B cell (primary cell): Measurements from ENCODE around the gene CDH16. TPM values are rescaled to one million over a fixed set of nuclear protein-coding genes. Genes with fewer than 3 reads are reported as not detected.

ENCODE experiments used
- ATAC-seq: fragments of 200-7000 bp; cut with Tn5 transposase; one replicate; pipeline ENCODE4 v1.10.0; 2021; ENCODE audit warnings: low read depth, mild to moderate bottlenecking, moderate number of reproducible peaks, moderate library complexity
- CTCF ChIA-PET: fragments of 350-600 bp; sonication (Branson Sonifier 250); formaldehyde crosslinking; loops from one replicate; lab custom pipeline; 2021; ENCODE audit warnings: antibody characterized with exemption, inconsistent platforms; lab: Charles Lee
- POLR2A ChIA-PET: fragments of 350-600 bp; sonication (Branson Sonifier 250); formaldehyde crosslinking; loops from one replicate; lab custom pipeline; 2021; ENCODE audit warnings: antibody characterized with exemption; lab: Charles Lee
- DNase-seq: peaks from one replicate; pipeline ENCODE4 v3.0.0; 2013
- H2AFZ ChIP-seq: 2 replicates; pipeline ENCODE4 v1.6.1; 2012; ENCODE audit warnings: mild to moderate bottlenecking, low read depth, low read length; ENCODE audit not compliant: insufficient read depth, poor library complexity, severe bottlenecking
- H3K27ac ChIP-seq, 2 donors: 1 replicate in 1 of 2; 2 replicates in 1 of 2; pipeline ENCODE4 v1.5.1; 2012 to 2013; ENCODE audit warnings: low read length in 2 of 2, mild to moderate bottlenecking in 2 of 2, moderate library complexity in 1 of 2
- H3K27me3 ChIP-seq, 4 experiments: fragments of 200-600 bp in 1 of 4; sonication (generic) in 1 of 4; replicated peaks in 1 of 4; 1 replicate in 2 of 4; 2 replicates in 2 of 4; pipeline versions ENCODE4 v1.6.1 to v1.7.0; 2013 to 2016; ENCODE audit warnings: low read length in 3 of 4, mild to moderate bottlenecking in 2 of 4, mixed read lengths in 1 of 4, moderate library complexity in 1 of 4; ENCODE audit not compliant: insufficient read depth in 4 of 4, control insufficient read depth in 3 of 4; ENCODE audit errors: control extremely low read depth in 1 of 4
- H3K36me3 ChIP-seq, 2 experiments: replicated peaks in 1 of 2; 1 replicate in 1 of 2; 2 replicates in 1 of 2; pipeline versions ENCODE4 v1.6.1 to v1.7.1; 2013; ENCODE audit warnings: low read length in 1 of 2; ENCODE audit not compliant: insufficient read depth in 2 of 2, control insufficient read depth in 1 of 2; ENCODE audit errors: control extremely low read depth in 1 of 2, extremely low read depth in 1 of 2
- H3K4me1 ChIP-seq, 2 donors: fragments of 200-600 bp in 1 of 2; sonication (generic) in 1 of 2; 1 replicate in 1 of 2; 2 replicates in 1 of 2; pipeline versions ENCODE4 v1.5.1 to v1.6.1; 2013 to 2017; ENCODE audit warnings: low read length in 2 of 2; ENCODE audit not compliant: control insufficient read depth in 2 of 2, insufficient read depth in 2 of 2
- H3K4me2 ChIP-seq: replicated peaks from 2 replicates; pipeline ENCODE3; 2012; ENCODE audit warnings: mild to moderate bottlenecking, low read depth, low read length; ENCODE audit not compliant: poor library complexity, severe bottlenecking
- H3K4me3 ChIP-seq, 5 experiments: fragments of 200-600 bp in 1 of 5; sonication (generic) in 1 of 5; 1 replicate in 3 of 5; 2 replicates in 2 of 5; pipeline versions ENCODE4 v1.5.1 to v1.7.0; 2011 to 2016; ENCODE audit warnings: low read length in 4 of 5, mild to moderate bottlenecking in 4 of 5, low read depth in 2 of 5, control low read depth in 1 of 5, moderate library complexity in 1 of 5; ENCODE audit not compliant: insufficient read depth in 1 of 5; ENCODE audit errors: control extremely low read depth in 1 of 5, extremely low read depth in 1 of 5
- H3K79me2 ChIP-seq: fragments of 200-600 bp; sonication (generic); one replicate; pipeline ENCODE4 v1.6.0; 2016; ENCODE audit warnings: low read length; ENCODE audit not compliant: control insufficient read depth, insufficient read depth
- H3K9ac ChIP-seq: fragments of 200-600 bp; sonication (generic); 2 replicates; pipeline ENCODE4 v1.6.1; 2017; ENCODE audit warnings: mild to moderate bottlenecking, low read length, moderate library complexity
- H3K9me3 ChIP-seq, 3 donors: one replicate each; pipeline versions ENCODE4 v1.6.1 to v1.7.1; 2013; ENCODE audit warnings: low read length in 2 of 3; ENCODE audit not compliant: control insufficient read depth in 2 of 3, insufficient read depth in 1 of 3; ENCODE audit errors: control extremely low read depth in 1 of 3
- H4K20me1 ChIP-seq: 2 replicates; pipeline ENCODE4 v1.6.0; 2012; ENCODE audit warnings: mild to moderate bottlenecking, low read length; ENCODE audit not compliant: insufficient read depth, control insufficient read depth, poor library complexity, severe bottlenecking
- H3K27ac Mint-ChIP-seq: one replicate; pipeline ENCODE4 v1.8.0; 2021; ENCODE audit warnings: mixed read lengths
- H3K27me3 Mint-ChIP-seq: one replicate; pipeline ENCODE4 v1.8.0; 2021; ENCODE audit warnings: mixed read lengths
- H3K4me1 Mint-ChIP-seq: one replicate; pipeline ENCODE4 v1.8.0; 2021; ENCODE audit warnings: mixed read lengths
- H3K4me3 Mint-ChIP-seq: one replicate; pipeline ENCODE4 v1.8.0; 2021; ENCODE audit warnings: mixed read lengths
- H3K9me3 Mint-ChIP-seq: one replicate; pipeline ENCODE4 v1.8.0; 2022; ENCODE audit warnings: mixed read lengths; ENCODE audit not compliant: insufficient read depth
- EZH2 ChIP-seq: IDR thresholded peaks from 2 replicates; pipeline ENCODE4 v1.6.1; 2012; ENCODE audit warnings: borderline replicate concordance, low read depth, mild to moderate bottlenecking, moderate library complexity, low read length; ENCODE audit not compliant: insufficient read depth, poor library complexity, severe bottlenecking
- WGBS: methylation state at CpG from one replicate; pipeline ENCODE4 v1.1.5; 2013; ENCODE audit warnings: missing lambda C conversion rate; ENCODE audit not compliant: insufficient coverage; 5-methylcytosine and 5-hydroxymethylcytosine counted together
- intact Hi-C: fragments of 100-400 bp; cut with micrococcal nuclease; formaldehyde crosslinking; loops from one replicate; pipeline ENCODE4 v1.10.0; 2022
- polyA minus RNA-seq: library from RNA; depleted of rRNA, polyadenylated mRNA; stranded (reverse); fragments of >200 nt; gene quantifications from 2 replicates; pipeline ENCODE4 v1.2.3, GENCODE V29; 2012
- polyA plus RNA-seq: library from polyadenylated mRNA; depleted of rRNA; stranded (reverse); fragments of >200 nt; gene quantifications from 2 replicates; pipeline ENCODE4 v1.2.3, GENCODE V29; 2012
- total RNA-seq, 2 donors: library from RNA; stranded (reverse); fragments of 120-200 nt in 1 of 2; gene quantifications; 1 replicate in 1 of 2; 2 replicates in 1 of 2; pipeline versions ENCODE4 v1.2.3 to v1.2.4, GENCODE V29; 2013 to 2022
- TF ChIP-seq, protein P1 (sequence below): fragments of 200-600 bp; IDR thresholded peaks from one replicate; pipeline ENCODE4 v1.8.0; 2022; ENCODE audit warnings: antibody characterized with exemption, mild to moderate bottlenecking

The CDH16 gene, protein sequence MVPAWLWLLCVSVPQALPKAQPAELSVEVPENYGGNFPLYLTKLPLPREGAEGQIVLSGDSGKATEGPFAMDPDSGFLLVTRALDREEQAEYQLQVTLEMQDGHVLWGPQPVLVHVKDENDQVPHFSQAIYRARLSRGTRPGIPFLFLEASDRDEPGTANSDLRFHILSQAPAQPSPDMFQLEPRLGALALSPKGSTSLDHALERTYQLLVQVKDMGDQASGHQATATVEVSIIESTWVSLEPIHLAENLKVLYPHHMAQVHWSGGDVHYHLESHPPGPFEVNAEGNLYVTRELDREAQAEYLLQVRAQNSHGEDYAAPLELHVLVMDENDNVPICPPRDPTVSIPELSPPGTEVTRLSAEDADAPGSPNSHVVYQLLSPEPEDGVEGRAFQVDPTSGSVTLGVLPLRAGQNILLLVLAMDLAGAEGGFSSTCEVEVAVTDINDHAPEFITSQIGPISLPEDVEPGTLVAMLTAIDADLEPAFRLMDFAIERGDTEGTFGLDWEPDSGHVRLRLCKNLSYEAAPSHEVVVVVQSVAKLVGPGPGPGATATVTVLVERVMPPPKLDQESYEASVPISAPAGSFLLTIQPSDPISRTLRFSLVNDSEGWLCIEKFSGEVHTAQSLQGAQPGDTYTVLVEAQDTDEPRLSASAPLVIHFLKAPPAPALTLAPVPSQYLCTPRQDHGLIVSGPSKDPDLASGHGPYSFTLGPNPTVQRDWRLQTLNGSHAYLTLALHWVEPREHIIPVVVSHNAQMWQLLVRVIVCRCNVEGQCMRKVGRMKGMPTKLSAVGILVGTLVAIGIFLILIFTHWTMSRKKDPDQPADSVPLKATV
- total RNA-seq (not detected in 2 replicates), polyA plus RNA-seq (not detected in 2 replicates), polyA minus RNA-seq (not detected in 2 replicates)
- total RNA-seq (2013), result not detected

DNA sequence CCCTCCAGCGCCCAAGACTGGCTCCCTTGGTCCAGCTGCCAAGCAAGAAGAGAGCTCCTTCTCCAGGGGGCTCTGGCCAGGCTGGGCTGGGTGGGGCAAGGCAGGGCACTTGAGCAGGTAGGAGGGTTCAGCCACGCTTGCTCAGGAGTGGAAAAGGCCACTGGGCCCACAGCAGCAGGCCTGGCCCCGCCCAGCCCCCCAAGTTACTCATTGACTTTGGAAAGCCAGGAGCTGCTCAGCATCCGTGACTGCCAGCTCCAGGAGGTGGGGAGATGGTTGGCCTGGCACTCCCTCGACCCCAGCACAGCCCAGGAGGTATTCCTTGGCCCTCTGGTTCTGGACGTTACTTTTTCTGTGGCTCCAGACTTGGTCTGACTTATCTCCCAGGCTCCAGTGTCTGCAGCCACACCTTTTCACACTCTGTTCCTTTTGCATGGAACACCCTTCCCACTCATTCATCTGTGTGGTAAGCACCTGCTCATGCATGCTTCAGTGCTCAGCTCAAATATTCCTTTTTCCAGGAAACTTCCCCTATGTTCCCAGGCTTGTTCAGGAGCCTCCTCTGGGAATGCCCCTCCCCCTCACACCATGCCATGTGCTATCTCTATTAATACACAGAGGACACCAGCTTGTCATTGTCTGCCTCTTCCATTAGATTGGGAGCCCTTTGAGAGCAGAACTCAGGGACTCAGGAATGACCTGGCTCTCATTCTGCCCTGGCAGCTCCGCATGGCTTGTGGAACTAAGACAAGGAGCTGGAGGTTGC, at the start of gene CDH16:
TSS of gene CDH16 (minus strand) at position 83 of the 766 bp plus-strand sequence. CDS start 820 bp downstream, outside the sequence.
- DNase-seq (no peak), ATAC-seq (no peak)
- WGBS, result 72% methylated on average over 6 of the region's 7 CpGs
- TF ChIP-seq, protein P1, sequence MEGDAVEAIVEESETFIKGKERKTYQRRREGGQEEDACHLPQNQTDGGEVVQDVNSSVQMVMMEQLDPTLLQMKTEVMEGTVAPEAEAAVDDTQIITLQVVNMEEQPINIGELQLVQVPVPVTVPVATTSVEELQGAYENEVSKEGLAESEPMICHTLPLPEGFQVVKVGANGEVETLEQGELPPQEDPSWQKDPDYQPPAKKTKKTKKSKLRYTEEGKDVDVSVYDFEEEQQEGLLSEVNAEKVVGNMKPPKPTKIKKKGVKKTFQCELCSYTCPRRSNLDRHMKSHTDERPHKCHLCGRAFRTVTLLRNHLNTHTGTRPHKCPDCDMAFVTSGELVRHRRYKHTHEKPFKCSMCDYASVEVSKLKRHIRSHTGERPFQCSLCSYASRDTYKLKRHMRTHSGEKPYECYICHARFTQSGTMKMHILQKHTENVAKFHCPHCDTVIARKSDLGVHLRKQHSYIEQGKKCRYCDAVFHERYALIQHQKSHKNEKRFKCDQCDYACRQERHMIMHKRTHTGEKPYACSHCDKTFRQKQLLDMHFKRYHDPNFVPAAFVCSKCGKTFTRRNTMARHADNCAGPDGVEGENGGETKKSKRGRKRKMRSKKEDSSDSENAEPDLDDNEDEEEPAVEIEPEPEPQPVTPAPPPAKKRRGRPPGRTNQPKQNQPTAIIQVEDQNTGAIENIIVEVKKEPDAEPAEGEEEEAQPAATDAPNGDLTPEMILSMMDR, result no peak
- TF ChIP-seq EZH2, result no peak
- intact Hi-C loops, result no loop called here
- Mint-ChIP-seq H3K4me3 (no peak within 1 kb of the TSS), H3K27me3 (peaks cover 25% of the 10 kb centered on the region), H3K4me1 (peaks cover 1% of the 10 kb centered on the region), H3K27ac (no peak within 1 kb of the TSS), H3K9me3 (no peaks in the 10 kb centered on the region)
- H3K9me3 ChIP-seq, result no peaks in the 10 kb centered on the region
- no peak within 1 kb of the TSS for H3K4me3 ChIP-seq
- no peaks in the 10 kb centered on the region for H3K79me2 ChIP-seq
- no peaks in the 10 kb centered on the region for H3K4me1 ChIP-seq
- ChIA-PET POLR2A (interaction anchor here (1.2 kb wide), 1 partner anchor 12 kb away, joined by 3 read pairs; no protein-coding TSS in a partner anchor), CTCF (interaction anchor here (1.1 to 1.2 kb wide), 2 partner anchors 24 to 50 kb away, joined by 3 to 6 read pairs; no protein-coding TSS in a partner anchor)
- no peak within 1 kb of the TSS for H3K27ac ChIP-seq
- H3K36me3 ChIP-seq, result no peaks in the 10 kb centered on the region
- H4K20me1 ChIP-seq, result no peaks in the 10 kb centered on the region
- no peak within 1 kb of the TSS for H3K4me2 ChIP-seq
- H3K9ac ChIP-seq, result no peak within 1 kb of the TSS
- no peak within 1 kb of the TSS for H2AFZ ChIP-seq
- peaks cover 0 to 15% (median 4%) of the 10 kb centered on the region in 4 experiments for H3K27me3 ChIP-seq
